ENCODE measurements around the gene GCKR. TPM values are rescaled to one million over a fixed set of nuclear protein-coding genes. Genes with fewer than 3 reads are reported as not detected.

The GCKR gene
- total RNA-seq, 1 donor from 2014 or later, result not detected

GRCh38 chr2:27559228-27559627 lies 62.6 kb downstream of the GCKR start:
- intact Hi-C loops (cut with DNase I), result no loop called here
- no peak for ATAC-seq (ENCODE audit: poor library complexity)

DNA sequence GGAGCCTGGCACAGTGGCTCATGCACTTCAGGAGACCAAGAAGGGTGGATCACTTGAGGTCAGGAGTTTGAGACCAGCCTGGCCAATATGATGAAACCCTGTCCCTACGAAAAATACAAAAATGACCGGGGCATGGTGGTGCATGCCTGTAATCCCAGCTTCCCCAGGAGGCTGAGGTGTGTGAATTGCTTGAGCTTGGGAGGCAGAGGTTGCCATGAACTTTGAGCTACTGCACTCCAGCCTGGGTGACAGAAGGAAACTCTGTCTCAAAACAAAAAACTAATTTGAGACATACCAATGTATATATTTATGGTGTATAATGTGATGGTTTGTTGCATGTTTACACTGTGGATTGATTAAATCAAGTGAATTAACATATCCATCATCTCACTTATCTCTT lies 64.4 kb downstream of the GCKR start:
- intact Hi-C loops (cut with DNase I), result no loop called here
- no peak for DNase-seq
- no peak for ATAC-seq (ENCODE audit: poor library complexity)

More at GRCh38 chr2:27559228-27559627, 62.6 kb downstream of the GCKR start:
- no peak for DNase-seq

DNA sequence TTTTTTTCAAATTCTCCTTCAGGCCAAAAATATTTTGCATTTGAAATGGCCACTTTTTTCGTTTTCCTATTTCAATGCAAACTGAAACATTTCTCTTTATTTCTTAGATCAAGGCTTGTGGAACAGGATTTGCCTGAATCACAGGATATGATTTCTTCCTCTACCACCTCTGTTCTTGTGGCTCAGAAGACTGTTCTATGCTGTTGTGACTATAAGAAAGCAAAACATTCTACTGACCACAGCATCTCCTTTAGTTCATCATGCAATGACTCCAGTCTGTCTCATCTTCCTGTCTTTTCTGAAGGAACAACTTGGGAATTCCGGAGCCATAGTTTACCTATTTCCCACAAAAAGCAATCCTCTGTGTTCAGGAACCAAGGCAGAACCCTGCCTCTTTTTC lies 70.0 kb downstream of the GCKR start:
- intact Hi-C loops (cut with DNase I), result no loop called here
- DNase-seq (no peak), ATAC-seq (ENCODE audit: poor library complexity) (no peak)

- ATAC-seq (ENCODE audit: poor library complexity) (no peak), DNase-seq (no peak)
- intact Hi-C loops (cut with DNase I), result no loop called here
Observed at GRCh38 chr2:27569398-27569797, 72.8 kb downstream of the GCKR start.

DNA sequence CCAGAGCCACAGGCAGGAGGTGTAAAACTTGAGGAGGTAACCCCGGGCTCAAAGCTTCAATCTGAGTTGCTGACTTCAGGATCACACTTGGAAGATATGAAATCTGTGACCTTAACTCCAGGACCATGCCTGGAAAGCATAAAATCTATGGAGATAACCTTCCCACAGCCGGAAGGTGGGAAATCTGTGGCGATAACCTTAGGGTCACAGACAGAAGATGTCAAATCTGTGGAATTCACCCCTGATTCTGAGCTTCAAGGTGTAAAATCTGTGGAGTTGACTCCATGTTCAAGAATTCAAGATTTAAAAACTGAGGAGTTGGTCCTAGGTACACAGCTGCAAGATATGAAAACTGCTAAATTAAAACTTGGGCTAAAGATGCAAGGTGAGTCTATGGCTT lies 74.6 kb downstream of the GCKR start:
- intact Hi-C loops (cut with DNase I), result no loop called here
- DNase-seq, result no peak
- ATAC-seq (ENCODE audit: poor library complexity), result no peak

DNA sequence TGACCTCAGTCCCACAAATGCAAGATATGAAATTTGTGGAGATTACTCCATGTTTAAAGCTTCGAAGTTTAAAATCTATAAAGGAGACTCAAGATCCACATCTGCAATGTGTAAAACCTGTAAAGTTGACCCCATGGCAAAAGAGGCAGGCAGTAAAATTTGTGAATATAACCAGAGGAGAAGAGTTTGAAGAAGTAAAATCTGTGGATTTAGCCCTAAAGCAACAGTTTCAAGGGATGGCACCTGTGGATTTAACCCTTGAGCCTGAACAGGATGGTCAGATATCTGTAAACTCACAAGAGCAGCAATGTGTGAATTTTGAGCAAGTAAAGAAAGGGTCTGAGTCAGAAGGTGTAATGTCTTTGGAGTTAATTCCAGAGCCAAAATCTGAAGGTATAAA lies 75.0 kb downstream of the GCKR start:
- intact Hi-C loops (cut with DNase I), result no loop called here
- DNase-seq (no peak), ATAC-seq (ENCODE audit: poor library complexity) (no peak)

DNA sequence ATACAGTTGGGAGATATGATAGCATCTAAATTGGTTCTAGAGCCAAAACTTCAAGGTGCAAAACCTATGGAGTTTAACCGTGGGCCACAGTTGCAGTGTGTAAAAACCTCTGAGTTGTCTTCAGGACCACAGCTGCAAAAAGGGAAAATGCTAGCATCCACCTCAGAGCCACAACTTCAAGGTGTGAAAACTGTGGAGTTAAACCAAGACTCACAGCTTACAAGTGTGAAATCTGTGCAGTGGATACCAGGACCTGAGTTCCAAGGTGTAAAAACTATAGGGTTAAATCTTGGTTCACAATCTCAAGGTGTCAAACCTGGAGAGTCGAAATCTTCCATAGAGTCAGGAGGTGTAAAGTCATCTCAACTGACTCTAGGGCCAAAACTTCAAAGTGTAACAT lies 75.8 kb downstream of the GCKR start:
- no peak for DNase-seq
- intact Hi-C loops (cut with DNase I), result no loop called here
- no peak for ATAC-seq (ENCODE audit: poor library complexity)

GRCh38 chr2:27572998-27573429 lies 76.4 kb downstream of the GCKR start:
- DNase-seq, result no peak
- intact Hi-C loops (cut with DNase I), result no loop called here
- ATAC-seq (ENCODE audit: poor library complexity), result no peak

Other genes starting within 250 kb of the GCKR start
- 10.4 TPM for gene SLC30A3, start 233.8 kb upstream of the GCKR start, total RNA-seq
- 2.3 TPM for gene DNAJC5G, start 221.4 kb upstream of the GCKR start, total RNA-seq
- gene TRIM54, start 214.4 kb upstream of the GCKR start, total RNA-seq, result 301 TPM
- gene UCN, start 188.4 kb upstream of the GCKR start, total RNA-seq, result 0.59 TPM
- gene MPV17, start 173.7 kb upstream of the GCKR start, total RNA-seq, result 37.2 TPM
- gene GTF3C2, start 140.1 kb upstream of the GCKR start, total RNA-seq, result 14.6 TPM
- 37.4 TPM for gene EIF2B4, start 126.5 kb upstream of the GCKR start, total RNA-seq
- gene SNX17, start 126.2 kb upstream of the GCKR start, total RNA-seq, result 55.6 TPM
- 6.0 TPM for gene ZNF513, start 116.1 kb upstream of the GCKR start, total RNA-seq
- gene PPM1G, start 87.2 kb upstream of the GCKR start, total RNA-seq, result 34.3 TPM
- gene NRBP1, start 68.2 kb upstream of the GCKR start, total RNA-seq, result 50.8 TPM
- gene KRTCAP3, start 54.5 kb upstream of the GCKR start, total RNA-seq, result 0.24 TPM
- 20.3 TPM for gene IFT172, start 7.1 kb upstream of the GCKR start, total RNA-seq
- 2.0 TPM for gene FNDC4, start 1.6 kb upstream of the GCKR start, total RNA-seq
- 16.6 TPM for gene ZNF512, start 86.2 kb downstream of the GCKR start, total RNA-seq
- gene CCDC121, start 132.2 kb downstream of the GCKR start, total RNA-seq, result 6.1 TPM
- gene GPN1, start 132.2 kb downstream of the GCKR start, total RNA-seq, result 18.0 TPM
- 24.2 TPM for gene SUPT7L, start 166.8 kb downstream of the GCKR start, total RNA-seq
- gene SLC4A1AP, start 167.1 kb downstream of the GCKR start, total RNA-seq, result 18.5 TPM